ENCODE data around the gene RGS6.

DNA sequence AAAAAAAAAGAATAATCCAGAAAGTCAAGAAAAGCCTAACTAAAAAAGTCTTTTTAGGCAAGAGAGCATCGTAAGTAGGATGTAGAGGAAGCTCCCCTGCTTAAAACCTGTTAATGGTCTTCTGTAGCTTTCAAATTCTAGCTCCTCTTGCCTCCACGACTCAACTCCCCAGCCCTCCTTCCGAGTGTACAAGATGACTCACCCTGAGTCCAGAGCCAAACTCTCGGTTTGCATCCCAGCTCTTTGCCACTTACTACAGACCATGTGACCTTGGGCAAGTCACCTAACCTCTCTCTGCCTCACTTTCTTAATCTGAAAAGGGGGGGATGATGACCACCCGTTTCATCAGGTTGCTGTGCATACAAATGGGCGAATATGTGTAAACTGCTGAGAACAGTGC is 501.3 kb downstream of the RGS6 start:
- TF ChIP-seq L3MBTL2 (conservative IDR thresholded peaks at IDR 0.05) (no peak), BHLHE40 (IDR thresholded peaks at IDR 0.05; ENCODE audit: borderline replicate concordance) (no peak), SP1 (IDR thresholded peaks at IDR 0.05) (no peak), ELF4 (IDR thresholded peaks at IDR 0.05) (no peak), NFRKB (IDR thresholded peaks at IDR 0.05) (no peak), HDGF (IDR thresholded peaks at IDR 0.05; ENCODE audit: borderline replicate concordance) (no peak), TARDBP (IDR thresholded peaks at IDR 0.05) (no peak), FOXM1 (IDR thresholded peaks at IDR 0.05; ENCODE audit: borderline replicate concordance) (no peak), SUZ12 (IDR thresholded peaks at IDR 0.05) (no peak), FOXK2 (IDR thresholded peaks at IDR 0.05) (no peak), FOXA1 (IDR thresholded peaks at IDR 0.05) (no peak)
- TF ChIP-seq, protein P1, sequence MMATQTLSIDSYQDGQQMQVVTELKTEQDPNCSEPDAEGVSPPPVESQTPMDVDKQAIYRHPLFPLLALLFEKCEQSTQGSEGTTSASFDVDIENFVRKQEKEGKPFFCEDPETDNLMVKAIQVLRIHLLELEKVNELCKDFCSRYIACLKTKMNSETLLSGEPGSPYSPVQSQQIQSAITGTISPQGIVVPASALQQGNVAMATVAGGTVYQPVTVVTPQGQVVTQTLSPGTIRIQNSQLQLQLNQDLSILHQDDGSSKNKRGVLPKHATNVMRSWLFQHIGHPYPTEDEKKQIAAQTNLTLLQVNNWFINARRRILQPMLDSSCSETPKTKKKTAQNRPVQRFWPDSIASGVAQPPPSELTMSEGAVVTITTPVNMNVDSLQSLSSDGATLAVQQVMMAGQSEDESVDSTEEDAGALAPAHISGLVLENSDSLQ (IDR thresholded peaks at IDR 0.05) = no peak
